H1 (cell line): ENCODE data around the gene SLC30A3. TPM values are rescaled to one million over a fixed set of nuclear protein-coding genes. Genes with fewer than 3 reads are reported as not detected.

ENCODE experiments used
- CTCF ChIA-PET: fragments of 300-600 bp; sonication (Branson Sonifier 250); formaldehyde crosslinking; loops from one replicate; lab custom pipeline; 2021; ENCODE audit not compliant: partially characterized antibody; lab: Charles Lee
- POLR2A ChIA-PET: fragments of 300-600 bp; sonication (Branson Sonifier 250); formaldehyde crosslinking; loops from one replicate; lab custom pipeline; 2021; ENCODE audit warnings: inconsistent platforms; ENCODE audit not compliant: partially characterized antibody; lab: Charles Lee
- DNase-seq, 2 experiments: peaks; one replicate each; pipeline versions ENCODE4 v3.0.0 to v3.0.0-alpha.2; 2010 to 2022; ENCODE audit warnings: low spot score in 2 of 2, low read depth in 1 of 2, mixed read lengths in 1 of 2
- FAIRE-seq: peaks from 2 replicates; lab custom pipeline; 2011; peaks lifted over from hg19 to GRCh38; lab: Jason Lieb, UNC
- H2AFZ ChIP-seq: 2 replicates; pipeline ENCODE4 v1.8.1; 2012; ENCODE audit warnings: low read length, inconsistent platforms
- H2AK5ac ChIP-seq: 2 replicates; pipeline ENCODE4 v1.6.1; 2013; ENCODE audit warnings: low read depth, low read length
- H2BK120ac ChIP-seq: replicated peaks from 2 replicates; pipeline ENCODE3; 2013; ENCODE audit warnings: low read depth, low read length, inconsistent platforms
- H2BK12ac ChIP-seq: 2 replicates; pipeline ENCODE4 v1.6.1; 2013; ENCODE audit warnings: low read depth, low read length
- H2BK15ac ChIP-seq: 2 replicates; pipeline ENCODE4 v1.6.1; 2013; ENCODE audit warnings: low read length
- H2BK20ac ChIP-seq: 2 replicates; pipeline ENCODE4 v1.6.1; 2013; ENCODE audit warnings: low read length
- H2BK5ac ChIP-seq: 2 replicates; pipeline ENCODE4 v1.6.1; 2013; ENCODE audit warnings: low read depth, low read length
- H3K14ac ChIP-seq: 2 replicates; pipeline ENCODE4 v1.6.1; 2013; ENCODE audit warnings: inconsistent platforms; ENCODE audit not compliant: insufficient read length
- H3K18ac ChIP-seq: 2 replicates; pipeline ENCODE4 v1.6.1; 2013; ENCODE audit warnings: low read length; ENCODE audit errors: extremely low read depth
- H3K23ac ChIP-seq: 2 replicates; pipeline ENCODE4 v1.6.1; 2013; ENCODE audit warnings: inconsistent platforms; ENCODE audit not compliant: insufficient read length
- H3K23me2 ChIP-seq: 2 replicates; pipeline ENCODE4 v1.6.1; 2013; ENCODE audit warnings: low read depth, low read length
- H3K27ac ChIP-seq: 2 replicates; pipeline ENCODE4 v1.6.1; 2011; ENCODE audit warnings: low read depth, low read length, inconsistent platforms
- H3K27me3 ChIP-seq, 4 experiments: replicated peaks in 1 of 4; 1 replicate in 1 of 4; 2 replicates in 3 of 4; pipeline versions ENCODE4 v1.6.1 to v1.8.1; 2011 to 2013; ENCODE audit warnings: low read length in 3 of 4, mild to moderate bottlenecking in 3 of 4, inconsistent platforms in 2 of 4, mixed read lengths in 2 of 4, moderate library complexity in 1 of 4; ENCODE audit not compliant: control insufficient read depth in 3 of 4, insufficient read depth in 3 of 4; ENCODE audit errors: extremely low read depth in 1 of 4
- H3K36me3 ChIP-seq, 4 experiments: 2 replicates each; pipeline versions ENCODE4 v1.6.1 to v1.8.1; 2011 to 2013; ENCODE audit warnings: mild to moderate bottlenecking in 4 of 4, low read length in 3 of 4, moderate library complexity in 2 of 4, control low read depth in 1 of 4, inconsistent platforms in 1 of 4; ENCODE audit not compliant: insufficient read depth in 4 of 4, control insufficient read depth in 2 of 4
- H3K4ac ChIP-seq: replicated peaks from 2 replicates; pipeline ENCODE3; 2013; ENCODE audit warnings: low read length, low read depth, mixed read lengths, inconsistent platforms; ENCODE audit not compliant: insufficient read length
- H3K4me1 ChIP-seq, 4 experiments: replicated peaks in 1 of 4; 1 replicate in 1 of 4; 2 replicates in 3 of 4; pipeline versions ENCODE4 v1.6.1 to v1.8.1; 2011 to 2013; ENCODE audit warnings: low read length in 3 of 4, inconsistent platforms in 2 of 4, mixed read lengths in 1 of 4; ENCODE audit not compliant: insufficient read depth in 4 of 4, control insufficient read depth in 3 of 4
- H3K4me2 ChIP-seq, 2 experiments: 2 replicates each; pipeline versions ENCODE4 v1.6.1 to v1.8.1; 2011 to 2013; ENCODE audit warnings: low read depth in 2 of 2, low read length in 2 of 2, control low read depth in 1 of 2, inconsistent platforms in 1 of 2, mild to moderate bottlenecking in 1 of 2; ENCODE audit not compliant: insufficient read depth in 1 of 2
- H3K4me3 ChIP-seq, 4 experiments: fragments of 200-600, 300-600 bp in 1 of 4; sonication (generic), shearing (Covaris generic), sonication (Bioruptor Twin) in 1 of 4; 2 replicates each; pipeline versions ENCODE4 v1.5.1 to v1.8.1; 2011 to 2016; ENCODE audit warnings: low read length in 4 of 4, low read depth in 3 of 4, control low read depth in 2 of 4, inconsistent platforms in 2 of 4, mild to moderate bottlenecking in 2 of 4, mixed read lengths in 1 of 4, moderate library complexity in 1 of 4; ENCODE audit not compliant: insufficient read depth in 2 of 4; ENCODE audit errors: extremely low read depth in 1 of 4
- H3K56ac ChIP-seq: replicated peaks from 2 replicates; pipeline ENCODE3; 2013; ENCODE audit warnings: low read depth, mild to moderate bottlenecking, mixed read lengths, low read length, inconsistent platforms; ENCODE audit not compliant: insufficient read length
- H3K79me1 ChIP-seq: 2 replicates; pipeline ENCODE4 v1.6.1; 2013; ENCODE audit warnings: low read depth, low read length, control low read depth
- H3K79me2 ChIP-seq, 2 experiments: 2 replicates each; pipeline versions ENCODE4 v1.6.1 to v1.8.1; 2012 to 2013; ENCODE audit warnings: low read length in 2 of 2, mild to moderate bottlenecking in 2 of 2, inconsistent platforms in 1 of 2; ENCODE audit not compliant: insufficient read depth in 2 of 2, control insufficient read depth in 1 of 2
- H3K9ac ChIP-seq, 4 experiments: replicated peaks in 1 of 4; 1 replicate in 1 of 4; 2 replicates in 3 of 4; pipeline versions ENCODE4 v1.6.1 to v1.8.1; 2011 to 2013; ENCODE audit warnings: low read depth in 3 of 4, low read length in 3 of 4, control low read depth in 2 of 4, mild to moderate bottlenecking in 2 of 4, moderate library complexity in 2 of 4, inconsistent platforms in 1 of 4; ENCODE audit errors: extremely low read depth in 1 of 4
- H3K9me3 ChIP-seq, 2 experiments: 2 replicates each; pipeline versions ENCODE4 v1.6.1 to v1.8.1; 2012 to 2013; ENCODE audit warnings: mild to moderate bottlenecking in 2 of 2, moderate library complexity in 2 of 2, control low read depth in 1 of 2, inconsistent platforms in 1 of 2, low read depth in 1 of 2, low read length in 1 of 2, mixed read lengths in 1 of 2; ENCODE audit not compliant: insufficient read depth in 2 of 2
- H4K20me1 ChIP-seq, 2 experiments: replicated peaks in 1 of 2; 2 replicates each; pipeline versions ENCODE3 to v1.8.1; 2011 to 2013; ENCODE audit warnings: inconsistent platforms in 2 of 2, low read length in 2 of 2, mild to moderate bottlenecking in 1 of 2; ENCODE audit not compliant: insufficient read depth in 2 of 2, control insufficient read depth in 1 of 2
- H4K5ac ChIP-seq: 2 replicates; pipeline ENCODE4 v1.6.1; 2013; ENCODE audit warnings: low read length, low read depth, mixed read lengths, inconsistent platforms; ENCODE audit not compliant: insufficient read length
- H4K8ac ChIP-seq: 2 replicates; pipeline ENCODE4 v1.8.0; 2013; ENCODE audit warnings: mild to moderate bottlenecking, moderate library complexity, low read length, inconsistent platforms; ENCODE audit not compliant: insufficient read depth; ENCODE audit errors: extremely low read depth
- H4K91ac ChIP-seq: replicated peaks from 2 replicates; pipeline ENCODE3; 2013; ENCODE audit warnings: low read length, mixed read lengths, inconsistent platforms; ENCODE audit not compliant: insufficient read length
- MAFK ChIP-seq: IDR thresholded peaks from 2 replicates; pipeline ENCODE4 v1.6.1; 2012; ENCODE audit warnings: low read depth, mild to moderate bottlenecking, improper control_type of control experiment, low read length
- POLR2AphosphoS5 ChIP-seq: IDR thresholded peaks from 2 replicates; pipeline ENCODE4 v1.6.1; 2011; ENCODE audit warnings: low read depth, low read length
- POU5F1 ChIP-seq: IDR thresholded peaks from 2 replicates; pipeline ENCODE4 v1.6.1; 2011; ENCODE audit warnings: low read depth, mild to moderate bottlenecking, low read length, moderate library complexity
- RAD21 ChIP-seq, 2 experiments: IDR thresholded peaks in 1 of 2; conservative IDR thresholded peaks in 1 of 2; 2 replicates each; pipeline ENCODE4 v1.6.1; 2011; ENCODE audit warnings: low read depth in 2 of 2, low read length in 2 of 2, improper control_type of control experiment in 1 of 2, inconsistent platforms in 1 of 2, mild to moderate bottlenecking in 1 of 2, moderate library complexity in 1 of 2
- RXRA ChIP-seq: IDR thresholded peaks from 2 replicates; pipeline ENCODE4 v1.6.1; 2011; ENCODE audit warnings: low read depth, mild to moderate bottlenecking, low read length, moderate library complexity; ENCODE audit not compliant: insufficient read depth
- SIN3A ChIP-seq, 2 experiments: IDR thresholded peaks in 1 of 2; conservative IDR thresholded peaks in 1 of 2; 2 replicates each; pipeline ENCODE4 v1.6.1; 2011 to 2012; ENCODE audit warnings: low read length in 2 of 2, improper control_type of control experiment in 1 of 2, low read depth in 1 of 2, mild to moderate bottlenecking in 1 of 2
- WGBS, 2 experiments: shearing (Covaris generic) in 1 of 2; methylation state at CpG; one replicate each; pipeline versions ENCODE4 v1.1.6 to v1.1.7; 2013 to 2015; ENCODE audit warnings: low lambda C conversion rate in 2 of 2, mixed read lengths in 2 of 2, inconsistent platforms in 1 of 2, low coverage in 1 of 2, missing lambda C conversion rate in 1 of 2; ENCODE audit not compliant: insufficient replicate concordance in 2 of 2, insufficient coverage in 1 of 2, insufficient read length in 1 of 2; ENCODE audit errors: extremely low coverage in 1 of 2, missing lambda C conversion rate in 1 of 2; 5-methylcytosine and 5-hydroxymethylcytosine counted together
- polyA plus RNA-seq, 7 experiments: library from polyadenylated mRNA; depleted of rRNA in 3 of 7; stranded (reverse) in 5 of 7; unstranded in 2 of 7; fragments of >200 nt in 5 of 7; fragments of 200-250 nt in 2 of 7; gene quantifications; 1 replicate in 5 of 7; 2 replicates in 1 of 7; 4 replicates in 1 of 7; pipeline versions ENCODE4 v1.2.1 to v1.2.3, GENCODE V29; 2011 to 2013; ENCODE audit warnings: missing spikeins in 2 of 7, mixed read lengths in 2 of 7
- total RNA-seq: library from RNA; stranded (reverse); fragmentation: NEBNext Ultra II Directional; extraction: Animal tissue kit (Norgen Biotek cat#: 25700); gene quantifications from 2 replicates; pipeline ENCODE4 v1.2.1, GENCODE V29; 2021

Gene SLC30A3
- total and polyA plus RNA-seq, 2 of the 8 experiments (the other 6 are each of a cell fraction or from before 2014, with no cell fraction given), result 15.2 to 30.7 TPM

DNA sequence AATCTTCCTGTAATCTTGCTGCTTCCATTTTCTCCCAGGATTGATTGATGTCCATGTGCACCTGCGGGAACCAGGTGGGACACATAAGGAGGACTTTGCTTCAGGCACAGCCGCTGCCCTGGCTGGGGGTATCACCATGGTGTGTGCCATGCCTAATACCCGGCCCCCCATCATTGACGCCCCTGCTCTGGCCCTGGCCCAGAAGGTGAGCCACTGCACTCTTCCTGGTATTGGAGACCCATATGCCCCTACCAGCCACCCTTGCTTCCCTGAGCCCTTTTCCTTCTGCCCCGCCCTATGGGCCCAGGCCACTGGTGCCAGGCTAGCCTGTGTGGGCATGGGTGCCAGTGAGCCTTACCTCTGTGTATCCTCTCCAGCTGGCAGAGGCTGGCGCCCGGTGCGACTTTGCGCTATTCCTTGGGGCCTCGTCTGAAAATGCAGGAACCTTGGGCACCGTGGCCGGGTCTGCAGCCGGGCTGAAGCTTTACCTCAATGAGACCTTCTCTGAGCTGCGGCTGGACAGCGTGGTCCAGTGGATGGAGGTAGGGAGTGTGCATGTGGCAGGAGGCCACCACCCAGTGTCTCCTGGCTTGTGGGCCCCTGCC is 25.4 kb downstream of the SLC30A3 start:
- CTCF ChIA-PET, result interaction anchor here (1.1 to 6.9 kb wide), 6 partner anchors 13 to 66 kb away, joined by 3 to 55 read pairs (median 6); partner anchors contain the start of gene TRIM54
- 93% methylated on average over 15 of the region's 15 CpGs; no CpG with 5 or more reads in 1 of the 2 experiments for WGBS, 2 experiments

More for the DNA sequence above, 25.4 kb downstream of the SLC30A3 start:
- Histone ChIP-seq H3K79me2 (no peaks in the 10 kb centered on the region), H3K27me3 (no peaks in the 10 kb centered on the region), H3K79me1 (no peaks in the 10 kb centered on the region), H3K56ac (no peak overlapping the region), H3K14ac (no peak overlapping the region), H4K5ac (no peak overlapping the region), H2BK12ac (no peak overlapping the region), H3K36me3 (peaks cover 83 to 99% (median 96%) of the 10 kb centered on the region in 4 experiments), H2BK5ac (no peak overlapping the region), H3K23ac (no peak overlapping the region), H3K18ac (no peak overlapping the region), H4K91ac (no peak overlapping the region), H3K4me3 (no peak overlapping the region), H2BK120ac (no peak overlapping the region), H4K20me1 (peaks cover 4 to 24% of the 10 kb centered on the region in 2 experiments), H4K8ac (no peak overlapping the region), H3K27ac (no peak overlapping the region), H2BK15ac (no peak overlapping the region), H3K4ac (no peak overlapping the region), H3K4me1 (no peaks in the 10 kb centered on the region), H3K4me2 (no peak overlapping the region), H2BK20ac (no peak overlapping the region), H2AK5ac (no peak overlapping the region), H3K23me2 (no peaks in the 10 kb centered on the region), H3K9ac (no peak overlapping the region), H2AFZ (no peak overlapping the region), H3K9me3 (no peaks in the 10 kb centered on the region)
- TF ChIP-seq POLR2AphosphoS5 (no peak), POU5F1 (no peak), RAD21 (IDR thresholded peaks at IDR 0.05 in 1 of 2, conservative IDR thresholded peaks at IDR 0.05 in 1 of 2; ENCODE audit: low read depth in 2 of 2, low read length in 2 of 2) (no peak), MAFK (no peak), SIN3A (conservative IDR thresholded peaks at IDR 0.05 in 1 of 2, IDR thresholded peaks at IDR 0.05 in 1 of 2; ENCODE audit: low read depth in 1 of 2, low read length in 2 of 2) (no peak), RXRA (no peak)
- DNase-seq (no peak), FAIRE-seq (no peak)
- POLR2A ChIA-PET, result interaction anchor here (1.1 to 32.6 kb wide), 5 partner anchors 7 to 116 kb away, joined by 3 to 835 read pairs (median 4); partner anchors contain the start of gene CAD
